HCT116 (cell line): ENCODE results near the gene CHI3L2. TPM values are rescaled to one million over a fixed set of nuclear protein-coding genes. Genes with fewer than 3 reads are reported as not detected.

Source experiments
- ATAC-seq: fragments of 200-7000 bp; cut with Tn5 transposase; 2 replicates; pipeline ENCODE4 v1.9.1; 2020; ENCODE audit warnings: mild to moderate bottlenecking, moderate library complexity
- BruUV-seq: library from RNA; stranded (reverse); fragments of 400-500 nt; replicated peaks from 2 replicates; lab custom pipeline; 2021; lab: Mats Ljungman, UMichigan
- CTCF ChIA-PET: fragments of 300-600 bp; sonication (Branson Sonifier 250); formaldehyde crosslinking; loops from one replicate; lab custom pipeline; 2021; ENCODE audit warnings: antibody characterized with exemption; lab: Charles Lee
- POLR2A ChIA-PET: fragments of 300-600, 350-600 bp; sonication (Branson Sonifier 250); formaldehyde crosslinking; loops from one replicate; lab custom pipeline; 2021; ENCODE audit warnings: antibody characterized with exemption; lab: Charles Lee
- RAD21 ChIA-PET, 2 experiments: fragments of 300-600 bp; sonication (Branson Sonifier 250); formaldehyde crosslinking; loops; one replicate each; lab custom pipeline; 2023; ENCODE audit warnings: low total read pairs in 2 of 2; ENCODE audit not compliant: uncharacterized antibody in 2 of 2, unreplicated experiment in 2 of 2, low non-redundant PET in 1 of 2; lab: Charles Lee
- DNase-seq: peaks from one replicate; pipeline ENCODE4 v3.0.0-alpha.2; 2010; ENCODE audit warnings: low read depth, low spot score
- H2AFZ ChIP-seq: fragments of 200-600 bp; shearing (Covaris generic), sonication (generic); 2 replicates; pipeline ENCODE4 v1.6.1; 2017; ENCODE audit warnings: low read depth, mixed run types, mixed read lengths, antibody characterized with exemption, low read length; ENCODE audit not compliant: poor library complexity, severe bottlenecking
- H3K27ac ChIP-seq: 2 replicates; pipeline ENCODE4 v1.5.1; 2012; ENCODE audit warnings: low read depth, low read length
- H3K27me3 ChIP-seq: fragments of 200-600 bp; sonication (generic); 2 replicates; pipeline ENCODE4 v1.6.1; 2016; ENCODE audit warnings: mixed run types, low read length, mixed read lengths; ENCODE audit not compliant: insufficient read depth
- H3K36me3 ChIP-seq, 2 experiments: fragments of 200-500 bp in 1 of 2; fragments of 200-600 bp in 1 of 2; sonication (Bioruptor generic) in 1 of 2; sonication (generic) in 1 of 2; 2 replicates each; pipeline versions ENCODE4 v1.5.1 to v1.6.1; 2014 to 2016; ENCODE audit warnings: low read length in 2 of 2, inconsistent platforms in 1 of 2, mixed read lengths in 1 of 2, mixed run types in 1 of 2; ENCODE audit not compliant: insufficient read depth in 2 of 2, control insufficient read depth in 1 of 2
- H3K4me1 ChIP-seq, 2 experiments: fragments of 200-600 bp in 1 of 2; sonication (generic) in 1 of 2; 2 replicates each; pipeline versions ENCODE4 v1.5.1 to v1.6.1; 2012 to 2017; ENCODE audit warnings: low read length in 2 of 2, inconsistent platforms in 1 of 2, mild to moderate bottlenecking in 1 of 2, mixed read lengths in 1 of 2, mixed run types in 1 of 2, moderate library complexity in 1 of 2; ENCODE audit not compliant: insufficient read depth in 2 of 2, control insufficient read depth in 1 of 2
- H3K4me2 ChIP-seq: fragments of 200-600 bp; sonication (generic); 2 replicates; pipeline ENCODE4 v1.6.1; 2017; ENCODE audit warnings: mixed run types, low read length, mixed read lengths
- H3K4me3 ChIP-seq, 2 experiments: fragments of 200-600 bp in 1 of 2; sonication (generic) in 1 of 2; replicated peaks in 1 of 2; 2 replicates each; pipeline ENCODE4 v1.5.1; 2011 to 2016; ENCODE audit warnings: low read length in 2 of 2, control low read depth in 1 of 2, low read depth in 1 of 2, mild to moderate bottlenecking in 1 of 2, mixed read lengths in 1 of 2, mixed run types in 1 of 2
- H3K79me2 ChIP-seq: fragments of 200-600 bp; sonication (generic); 2 replicates; pipeline ENCODE4 v1.6.1; 2017; ENCODE audit warnings: mild to moderate bottlenecking, mixed run types, low read length, moderate library complexity, mixed read lengths; ENCODE audit not compliant: insufficient read depth
- H3K9ac ChIP-seq: fragments of 200-600 bp; sonication (generic); 2 replicates; pipeline ENCODE4 v1.6.1; 2016; ENCODE audit warnings: low read length, mixed read lengths
- H3K9me2 ChIP-seq: fragments of 200-600 bp; sonication (generic), shearing (Covaris generic); 2 replicates; pipeline ENCODE4 v1.6.1; 2017; ENCODE audit warnings: mixed run types, mild to moderate bottlenecking, moderate library complexity; ENCODE audit not compliant: insufficient read depth
- H3K9me3 ChIP-seq, 2 experiments: fragments of 200-500 bp in 1 of 2; fragments of 200-600 bp in 1 of 2; sonication (Bioruptor generic) in 1 of 2; sonication (generic) in 1 of 2; 2 replicates each; pipeline ENCODE4 v1.6.1; 2014 to 2017; ENCODE audit warnings: low read length in 2 of 2, mixed read lengths in 2 of 2, inconsistent platforms in 1 of 2, low read depth in 1 of 2, mild to moderate bottlenecking in 1 of 2, mixed run types in 1 of 2, moderate library complexity in 1 of 2; ENCODE audit not compliant: control insufficient read depth in 1 of 2, insufficient read depth in 1 of 2
- H4K20me1 ChIP-seq: fragments of 200-600 bp; sonication (generic), shearing (Covaris generic); 2 replicates; pipeline ENCODE4 v1.6.1; 2017; ENCODE audit warnings: mixed run types, mild to moderate bottlenecking, moderate library complexity; ENCODE audit not compliant: insufficient read depth
- ELF1 ChIP-seq: IDR thresholded peaks from 2 replicates; pipeline ENCODE4 v1.6.1; 2012; ENCODE audit warnings: low read depth, borderline replicate concordance
- EZH2 ChIP-seq: fragments of 200-600 bp; sonication (generic); IDR thresholded peaks from 2 replicates; pipeline ENCODE4 v1.6.1; 2017; ENCODE audit warnings: antibody characterized with exemption, mixed run types
- EZH2phosphoT487 ChIP-seq: fragments of 200-600 bp; IDR thresholded peaks from 2 replicates; pipeline ENCODE4 v1.6.1; 2018; ENCODE audit warnings: antibody characterized with exemption, borderline replicate concordance
- POLR2AphosphoS5 ChIP-seq: IDR thresholded peaks from 2 replicates; pipeline ENCODE4 v1.6.1; 2011; ENCODE audit warnings: mild to moderate bottlenecking, low read depth, low read length, moderate library complexity
- RAD21 ChIP-seq: IDR thresholded peaks from 2 replicates; pipeline ENCODE4 v1.6.1; 2012; ENCODE audit warnings: low read depth, mild to moderate bottlenecking
- SRF ChIP-seq: IDR thresholded peaks from 2 replicates; pipeline ENCODE4 v1.6.1; 2012; ENCODE audit warnings: low read depth
- intact Hi-C: fragments of 100-400 bp; cut with micrococcal nuclease; formaldehyde crosslinking; loops from 2 replicates; pipeline ENCODE4 v1.10.0; 2022
- total RNA-seq: library from RNA; stranded (reverse); gene quantifications from one replicate; pipeline ENCODE4 v1.2.1, GENCODE V29; 2021; ENCODE audit not compliant: unreplicated experiment
- TF ChIP-seq, protein P1 (sequence below): IDR thresholded peaks from 2 replicates; pipeline ENCODE4 v1.6.1; 2012; ENCODE audit warnings: low read depth

CHI3L2 gene
- total RNA-seq, 1 experiment from 2014 or later: not detected

DNA sequence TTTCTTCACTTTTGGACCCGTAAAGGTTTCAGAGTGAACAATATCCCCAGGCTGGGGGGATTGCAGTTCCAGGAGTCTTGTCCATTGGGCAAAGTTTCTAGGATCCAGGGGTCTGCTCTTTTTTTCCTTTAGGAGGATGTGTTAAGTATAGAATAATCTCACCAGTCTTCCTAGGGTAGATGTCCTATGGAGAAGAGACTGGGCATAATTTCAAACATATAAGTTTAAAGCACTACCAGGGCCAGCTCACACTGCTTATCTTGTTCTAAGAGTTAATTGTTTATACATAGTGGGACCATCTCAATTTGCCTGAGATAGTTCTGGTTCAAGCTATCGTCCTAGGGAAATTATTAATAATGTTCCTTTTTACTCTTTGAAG lies 1.2 kb downstream of the CHI3L2 start:
- no TSS peak for BruUV-seq
- ATAC-seq (peak; percentile 57), DNase-seq (no peak)
- Histone ChIP-seq H2AFZ (peak overlapping the region; percentile 48), H3K9ac (0 out of 2 replicates have a peak overlapping the region, but pooled peaks have one; percentile 13), H3K36me3 (no peaks in the 10 kb centered on the region), H3K79me2 (no peaks in the 10 kb centered on the region), H3K4me2 (peak overlapping the region; percentile 56), H3K9me2 (0 out of 2 replicates have a peak, but pooled peaks cover 3% of the 10 kb centered on the region), H4K20me1 (no peaks in the 10 kb centered on the region), H3K27ac (peak overlapping the region; percentile 40), H3K9me3 (no peaks in the 10 kb centered on the region), H3K4me3 (no peak overlapping the region; a peak in 1 of 4 replicates), H3K4me1 (peaks cover 15 to 16% of the 10 kb centered on the region in 2 experiments), H3K27me3 (no peaks in the 10 kb centered on the region)
- TF ChIP-seq RAD21: no peak
- POLR2A ChIA-PET: no interaction called here
- CTCF ChIA-PET: interaction anchor here (1.0 to 1.5 kb wide), 3 partner anchors 105 to 540 kb away, joined by 3 to 5 read pairs (median 5); no protein-coding TSS in a partner anchor
- intact Hi-C loops: loop anchor here (10.0 kb wide), 2 partner anchors 194 to 536 kb away; no protein-coding TSS in a partner anchor
- RAD21 ChIA-PET: no interaction called here

DNA sequence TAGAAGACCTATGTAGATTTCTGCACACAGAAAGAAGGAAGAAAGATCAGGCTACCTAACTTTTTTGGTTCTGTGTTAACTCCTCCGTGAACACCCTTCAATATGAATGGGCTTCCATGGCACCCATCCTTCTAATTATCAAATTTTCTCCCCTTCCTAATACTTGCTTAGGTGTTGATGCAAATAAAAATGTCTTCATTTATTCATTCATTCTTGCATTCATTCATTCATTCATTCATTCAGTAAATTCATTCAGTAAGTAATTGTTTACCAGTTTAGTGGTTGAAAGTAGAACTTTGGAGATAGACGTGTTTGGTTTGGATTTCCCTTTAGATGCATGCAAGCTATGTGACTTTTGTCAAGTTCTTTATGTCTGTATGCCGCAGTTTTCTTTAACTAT lies 4.6 kb downstream of the CHI3L2 start:
- Histone ChIP-seq H3K9me2 (no peaks in the 10 kb centered on the region), H3K79me2 (no peaks in the 10 kb centered on the region), H4K20me1 (no peaks in the 10 kb centered on the region), H3K4me1 (peaks cover 15 to 28% of the 10 kb centered on the region in 2 experiments)
- intact Hi-C loops: no loop called here
- no TSS peak for BruUV-seq
- no peak for ATAC-seq
- TF ChIP-seq EZH2phosphoT487 (no peak), EZH2 (no peak), POLR2AphosphoS5 (no peak), ELF1 (no peak), SRF (no peak), RAD21 (no peak)
- TF ChIP-seq, protein P1, sequence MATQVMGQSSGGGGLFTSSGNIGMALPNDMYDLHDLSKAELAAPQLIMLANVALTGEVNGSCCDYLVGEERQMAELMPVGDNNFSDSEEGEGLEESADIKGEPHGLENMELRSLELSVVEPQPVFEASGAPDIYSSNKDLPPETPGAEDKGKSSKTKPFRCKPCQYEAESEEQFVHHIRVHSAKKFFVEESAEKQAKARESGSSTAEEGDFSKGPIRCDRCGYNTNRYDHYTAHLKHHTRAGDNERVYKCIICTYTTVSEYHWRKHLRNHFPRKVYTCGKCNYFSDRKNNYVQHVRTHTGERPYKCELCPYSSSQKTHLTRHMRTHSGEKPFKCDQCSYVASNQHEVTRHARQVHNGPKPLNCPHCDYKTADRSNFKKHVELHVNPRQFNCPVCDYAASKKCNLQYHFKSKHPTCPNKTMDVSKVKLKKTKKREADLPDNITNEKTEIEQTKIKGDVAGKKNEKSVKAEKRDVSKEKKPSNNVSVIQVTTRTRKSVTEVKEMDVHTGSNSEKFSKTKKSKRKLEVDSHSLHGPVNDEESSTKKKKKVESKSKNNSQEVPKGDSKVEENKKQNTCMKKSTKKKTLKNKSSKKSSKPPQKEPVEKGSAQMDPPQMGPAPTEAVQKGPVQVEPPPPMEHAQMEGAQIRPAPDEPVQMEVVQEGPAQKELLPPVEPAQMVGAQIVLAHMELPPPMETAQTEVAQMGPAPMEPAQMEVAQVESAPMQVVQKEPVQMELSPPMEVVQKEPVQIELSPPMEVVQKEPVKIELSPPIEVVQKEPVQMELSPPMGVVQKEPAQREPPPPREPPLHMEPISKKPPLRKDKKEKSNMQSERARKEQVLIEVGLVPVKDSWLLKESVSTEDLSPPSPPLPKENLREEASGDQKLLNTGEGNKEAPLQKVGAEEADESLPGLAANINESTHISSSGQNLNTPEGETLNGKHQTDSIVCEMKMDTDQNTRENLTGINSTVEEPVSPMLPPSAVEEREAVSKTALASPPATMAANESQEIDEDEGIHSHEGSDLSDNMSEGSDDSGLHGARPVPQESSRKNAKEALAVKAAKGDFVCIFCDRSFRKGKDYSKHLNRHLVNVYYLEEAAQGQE: no peak
- TF ChIP-seq, all 23 proteins: peak for 0
- ChIA-PET POLR2A (no interaction called here), CTCF (no interaction called here), RAD21 (no interaction called here)
- H3K4me2 ChIP-seq: no peak overlapping the region
- DNase-seq: no peak
- H3K27ac ChIP-seq: no peak overlapping the region
- no peak overlapping the region for H2AFZ ChIP-seq
- H3K9me3 ChIP-seq: no peaks in the 10 kb centered on the region
- no peaks in the 10 kb centered on the region for H3K36me3 ChIP-seq
- no peak overlapping the region for H3K9ac ChIP-seq
- no peaks in the 10 kb centered on the region for H3K27me3 ChIP-seq
- no peak overlapping the region for H3K4me3 ChIP-seq
